ENCODE results near the gene PGPEP1.
"Not testable (repeated sequence)": the region's sequence is repeated elsewhere in the genome, so short reads cannot be mapped to it uniquely, and the experiment has no call there.

PGPEP1 gene

GRCh38 chr19:18332917-18333530 lies 7.4 kb upstream of the PGPEP1 start:
- DNase-seq (ENCODE audit: low read depth in 3 of 3), result no peak

GRCh38 chr19:18333680-18334079 lies 6.7 kb upstream of the PGPEP1 start:
- no peak for DNase-seq (ENCODE audit: low read depth in 3 of 3)

- DNase-seq (ENCODE audit: low read depth in 3 of 3), result no peak
Observed at GRCh38 chr19:18336121-18336520, 4.3 kb upstream of the PGPEP1 start.

GRCh38 chr19:18338541-18338940 lies 1.9 kb upstream of the PGPEP1 start:
- no peak for DNase-seq (ENCODE audit: low read depth in 3 of 3)

GRCh38 chr19:18339723-18340122 lies 675 bp upstream of the PGPEP1 start:
- no peak for DNase-seq (ENCODE audit: low read depth in 3 of 3)

- peak in 2 of 3 experiments; percentile 52 to 55 for DNase-seq (ENCODE audit: low read depth in 3 of 3)
Observed at GRCh38 chr19:18340990-18341868, 831 bp downstream of the PGPEP1 start.

- no peak for DNase-seq (ENCODE audit: low read depth in 3 of 3)
Observed at GRCh38 chr19:18342090-18342632, 1.8 kb downstream of the PGPEP1 start.

- no peak for DNase-seq (ENCODE audit: low read depth in 3 of 3)
Observed at GRCh38 chr19:18344582-18344950, 4.2 kb downstream of the PGPEP1 start.

GRCh38 chr19:18345296-18345695 lies 4.9 kb downstream of the PGPEP1 start:
- no peak for DNase-seq (ENCODE audit: low read depth in 3 of 3)

GRCh38 chr19:18346091-18346490 lies 5.7 kb downstream of the PGPEP1 start:
- no peak for DNase-seq (ENCODE audit: low read depth in 3 of 3)

- no peak for DNase-seq (ENCODE audit: low read depth in 3 of 3)
Observed at GRCh38 chr19:18348171-18348570, 7.8 kb downstream of the PGPEP1 start.

GRCh38 chr19:18348818-18349339 lies 8.5 kb downstream of the PGPEP1 start:
- DNase-seq (ENCODE audit: low read depth in 3 of 3), result not testable (repeated sequence)

GRCh38 chr19:18349524-18350128 lies 9.2 kb downstream of the PGPEP1 start:
- no peak for DNase-seq (ENCODE audit: low read depth in 3 of 3)

- no peak for DNase-seq (ENCODE audit: low read depth in 3 of 3)
Observed at GRCh38 chr19:18350490-18350889, 10.1 kb downstream of the PGPEP1 start.

GRCh38 chr19:18351544-18351943 lies 11.1 kb downstream of the PGPEP1 start:
- no peak for DNase-seq (ENCODE audit: low read depth in 3 of 3)

GRCh38 chr19:18353378-18354005 lies 13.1 kb downstream of the PGPEP1 start:
- no peak for DNase-seq (ENCODE audit: low read depth in 3 of 3)

- not testable (repeated sequence) for DNase-seq (ENCODE audit: low read depth in 3 of 3)
Observed at GRCh38 chr19:18354743-18355142, 14.3 kb downstream of the PGPEP1 start.

- DNase-seq (ENCODE audit: low read depth in 3 of 3), result no peak
Observed at GRCh38 chr19:18357041-18357440, 16.6 kb downstream of the PGPEP1 start.

- DNase-seq (ENCODE audit: low read depth in 3 of 3), result no peak
Observed at GRCh38 chr19:18361646-18362045, 21.2 kb downstream of the PGPEP1 start.

GRCh38 chr19:18362934-18363542 lies 22.6 kb downstream of the PGPEP1 start:
- no peak for DNase-seq (ENCODE audit: low read depth in 3 of 3)

- no peak for DNase-seq (ENCODE audit: low read depth in 3 of 3)
Observed at GRCh38 chr19:18363787-18364186, 23.4 kb downstream of the PGPEP1 start.

All from stimulated activated CD4-positive, alpha-beta T cell treated with anti-CD3 and anti-CD28 coated beads, TNF-alpha, amount 100 ng/mL, for 4 hours (primary cell).